GM19438 (cell line): ENCODE measurements around the gene TCL1A.

Experiments used
- ATAC-seq: cut with Tn5 transposase; IDR thresholded peaks from one replicate; pipeline ENCODE4 v1.9.1; 2021; ENCODE audit warnings: low read depth; ENCODE audit not compliant: unreplicated experiment

TCL1A gene

GRCh38 chr14:95707327-95707726 lies 6.6 kb downstream of the TCL1A start:
- no peak for ATAC-seq

- ATAC-seq: no peak
These were observed 8.4 kb downstream of the TCL1A start for GRCh38 chr14:95705518-95705917.

GRCh38 chr14:95703805-95704204 lies 10.1 kb downstream of the TCL1A start:
- no peak for ATAC-seq

GRCh38 chr14:95703341-95703740 lies 10.6 kb downstream of the TCL1A start:
- ATAC-seq: no peak

GRCh38 chr14:95701846-95702221 lies 12.1 kb downstream of the TCL1A start:
- no peak for ATAC-seq

GRCh38 chr14:95700221-95700976 lies 13.5 kb downstream of the TCL1A start:
- ATAC-seq: no peak

- peak; percentile 61 for ATAC-seq
These were observed 14.5 kb downstream of the TCL1A start for GRCh38 chr14:95699412-95699811.

GRCh38 chr14:95698287-95698686 lies 15.6 kb downstream of the TCL1A start:
- ATAC-seq: no peak

GRCh38 chr14:95697764-95698163 lies 16.2 kb downstream of the TCL1A start:
- peak; percentile 59 for ATAC-seq

GRCh38 chr14:95696741-95697140 lies 17.2 kb downstream of the TCL1A start:
- ATAC-seq: no peak

- no peak for ATAC-seq
These were observed 18.0 kb downstream of the TCL1A start for GRCh38 chr14:95695913-95696312.

GRCh38 chr14:95695051-95695450 lies 18.9 kb downstream of the TCL1A start:
- no peak for ATAC-seq

GRCh38 chr14:95692109-95692508 lies 21.8 kb downstream of the TCL1A start:
- no peak for ATAC-seq

- no peak for ATAC-seq
These were observed 22.3 kb downstream of the TCL1A start for GRCh38 chr14:95691591-95691990.

- no peak for ATAC-seq
These were observed 23.1 kb downstream of the TCL1A start for GRCh38 chr14:95690815-95691214.

- no peak for ATAC-seq
These were observed 24.5 kb downstream of the TCL1A start for GRCh38 chr14:95689441-95689840.

- ATAC-seq: no peak
These were observed 27.0 kb downstream of the TCL1A start for GRCh38 chr14:95686935-95687334.

GRCh38 chr14:95685978-95686922 lies 27.7 kb downstream of the TCL1A start, which contains the start of gene TCL1B:
Gene TCL1B, plus strand, starts transcription at chr14:95686426. Its CDS starts 42 bp downstream, at chr14:95686468.
- ATAC-seq: no peak

GRCh38 chr14:95683793-95684192 lies 30.1 kb downstream of the TCL1A start:
- no peak for ATAC-seq

- ATAC-seq: no peak
These were observed 32.8 kb downstream of the TCL1A start for GRCh38 chr14:95681153-95681552.

- no peak for ATAC-seq
These were observed 33.8 kb downstream of the TCL1A start for GRCh38 chr14:95679998-95680735.
